ENCODE data around the gene C19orf67.

GRCh38 chr19:14070268-14071050 is 15.1 kb downstream of the C19orf67 start:
- TF ChIP-seq, protein P1, sequence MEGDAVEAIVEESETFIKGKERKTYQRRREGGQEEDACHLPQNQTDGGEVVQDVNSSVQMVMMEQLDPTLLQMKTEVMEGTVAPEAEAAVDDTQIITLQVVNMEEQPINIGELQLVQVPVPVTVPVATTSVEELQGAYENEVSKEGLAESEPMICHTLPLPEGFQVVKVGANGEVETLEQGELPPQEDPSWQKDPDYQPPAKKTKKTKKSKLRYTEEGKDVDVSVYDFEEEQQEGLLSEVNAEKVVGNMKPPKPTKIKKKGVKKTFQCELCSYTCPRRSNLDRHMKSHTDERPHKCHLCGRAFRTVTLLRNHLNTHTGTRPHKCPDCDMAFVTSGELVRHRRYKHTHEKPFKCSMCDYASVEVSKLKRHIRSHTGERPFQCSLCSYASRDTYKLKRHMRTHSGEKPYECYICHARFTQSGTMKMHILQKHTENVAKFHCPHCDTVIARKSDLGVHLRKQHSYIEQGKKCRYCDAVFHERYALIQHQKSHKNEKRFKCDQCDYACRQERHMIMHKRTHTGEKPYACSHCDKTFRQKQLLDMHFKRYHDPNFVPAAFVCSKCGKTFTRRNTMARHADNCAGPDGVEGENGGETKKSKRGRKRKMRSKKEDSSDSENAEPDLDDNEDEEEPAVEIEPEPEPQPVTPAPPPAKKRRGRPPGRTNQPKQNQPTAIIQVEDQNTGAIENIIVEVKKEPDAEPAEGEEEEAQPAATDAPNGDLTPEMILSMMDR (IDR thresholded peaks at IDR 0.05): no peak
- no peak for TF ChIP-seq POLR2A (IDR thresholded peaks at IDR 0.05)

Measured in body of pancreas (tissue), 4 donors.